ENCODE measurements around the gene DNAJC30.
A peak's percentile ranks its signal among the peaks of the same experiment; 100 is the strongest.

DNAJC30 gene

GRCh38 chr7:73671857-73672445 lies 11.3 kb downstream of the DNAJC30 start:
- no peak overlapping the region for H2BK5ac ChIP-seq (ENCODE audit: low read length)
- no peak overlapping the region for H4K91ac ChIP-seq (ENCODE audit: low read depth, low read length, poor library complexity)
- H2BK12ac ChIP-seq (ENCODE audit: low read length) = no peak overlapping the region
- WGBS, 2 donors (ENCODE audit: extremely low coverage in 2 of 2, insufficient read length in 2 of 2, insufficient replicate concordance in 1 of 2) = no CpG with 5 or more reads among the region's 15 CpGs
- H2AFZ ChIP-seq (ENCODE audit: low read length) = no peak overlapping the region
- H3K27me3 ChIP-seq (ENCODE audit: control insufficient read depth in 3 of 3, insufficient read depth in 3 of 3, low read depth in 1 of 3, low read length in 3 of 3) = no peaks in the 10 kb centered on the region
- DNase-seq (ENCODE audit: low spot score) = no peak
- H3K23ac ChIP-seq (ENCODE audit: low read depth, low read length, poor library complexity) = no peak overlapping the region
- no peak overlapping the region for H2AK5ac ChIP-seq (ENCODE audit: low read depth, low read length)
- no peak overlapping the region for H3K4me3 ChIP-seq (ENCODE audit: low read length in 2 of 2)
- no peak overlapping the region for H3K18ac ChIP-seq (ENCODE audit: low read length)
- no peak overlapping the region for H3K4ac ChIP-seq (ENCODE audit: low read length)
- H2BK120ac ChIP-seq (ENCODE audit: low read depth, low read length) = no peak overlapping the region
- no peak overlapping the region for H4K8ac ChIP-seq (ENCODE audit: low read depth, low read length)
- H3K9me3 ChIP-seq (replicated peaks in 1 of 2; ENCODE audit: control insufficient read depth in 2 of 2, insufficient read depth in 1 of 2, low read depth in 1 of 2, low read length in 2 of 2) = no peaks in the 10 kb centered on the region
- peaks cover 7 to 13% of the 10 kb centered on the region in 2 donors for H3K36me3 ChIP-seq (replicated peaks in 1 of 2; ENCODE audit: control insufficient read depth in 2 of 2, insufficient read depth in 2 of 2, low read length in 2 of 2)
- peaks cover 9% of the 10 kb centered on the region for H3K79me1 ChIP-seq (ENCODE audit: low read depth, low read length)
- no peak overlapping the region for H3K4me2 ChIP-seq (ENCODE audit: insufficient read depth, low read length, poor library complexity, severe bottlenecking)
- no peak overlapping the region for H3K27ac ChIP-seq (replicated peaks; ENCODE audit: low read length)
- H3K4me1 ChIP-seq (ENCODE audit: control insufficient read depth in 2 of 2, insufficient read depth in 1 of 2, low read depth in 1 of 2, low read length in 2 of 2) = peaks cover 0 to 11% of the 10 kb centered on the region in 2 donors
- no peak overlapping the region for H2BK15ac ChIP-seq (ENCODE audit: low read length)
- no peak overlapping the region for H3K14ac ChIP-seq (ENCODE audit: low read length)
- no peak overlapping the region for H3K9ac ChIP-seq (ENCODE audit: low read depth, low read length, poor library complexity)

GRCh38 chr7:73671322-73671661 lies 12.0 kb downstream of the DNAJC30 start:
- H3K4ac ChIP-seq (ENCODE audit: low read length) = no peak overlapping the region
- no CpG with 5 or more reads among the region's 12 CpGs for WGBS, 2 donors (ENCODE audit: extremely low coverage in 2 of 2, insufficient read length in 2 of 2, insufficient replicate concordance in 1 of 2)
- H3K36me3 ChIP-seq (replicated peaks in 1 of 2; ENCODE audit: control insufficient read depth in 2 of 2, insufficient read depth in 2 of 2, low read length in 2 of 2) = peaks cover 7 to 13% of the 10 kb centered on the region in 2 donors
- H3K27me3 ChIP-seq (ENCODE audit: control insufficient read depth in 3 of 3, insufficient read depth in 3 of 3, low read depth in 1 of 3, low read length in 3 of 3) = no peaks in the 10 kb centered on the region
- DNase-seq (ENCODE audit: low spot score) = no peak
- no peak overlapping the region for H3K27ac ChIP-seq (replicated peaks; ENCODE audit: low read length)
- peaks cover 9% of the 10 kb centered on the region for H3K79me1 ChIP-seq (ENCODE audit: low read depth, low read length)
- no peak overlapping the region for H3K14ac ChIP-seq (ENCODE audit: low read length)
- H3K9me3 ChIP-seq (replicated peaks in 1 of 2; ENCODE audit: control insufficient read depth in 2 of 2, insufficient read depth in 1 of 2, low read depth in 1 of 2, low read length in 2 of 2) = no peaks in the 10 kb centered on the region
- H3K9ac ChIP-seq (ENCODE audit: low read depth, low read length, poor library complexity) = no peak overlapping the region
- peak overlapping the region; percentile 80 for H3K18ac ChIP-seq (ENCODE audit: low read length)
- H2AFZ ChIP-seq (ENCODE audit: low read length) = no peak overlapping the region
- H3K4me3 ChIP-seq (ENCODE audit: low read length in 2 of 2) = no peak overlapping the region
- no peak overlapping the region for H3K23ac ChIP-seq (ENCODE audit: low read depth, low read length, poor library complexity)
- no peak overlapping the region for H2BK12ac ChIP-seq (ENCODE audit: low read length)
- peak overlapping the region; percentile 37 for H2AK5ac ChIP-seq (ENCODE audit: low read depth, low read length)
- no peak overlapping the region for H4K91ac ChIP-seq (ENCODE audit: low read depth, low read length, poor library complexity)
- H2BK120ac ChIP-seq (ENCODE audit: low read depth, low read length) = no peak overlapping the region
- no peak overlapping the region for H4K8ac ChIP-seq (ENCODE audit: low read depth, low read length)
- H2BK15ac ChIP-seq (ENCODE audit: low read length) = no peak overlapping the region
- H3K4me2 ChIP-seq (ENCODE audit: insufficient read depth, low read length, poor library complexity, severe bottlenecking) = no peak overlapping the region
- H3K4me1 ChIP-seq (ENCODE audit: control insufficient read depth in 2 of 2, insufficient read depth in 1 of 2, low read depth in 1 of 2, low read length in 2 of 2) = peaks cover 0 to 11% of the 10 kb centered on the region in 2 donors
- H2BK5ac ChIP-seq (ENCODE audit: low read length) = peak overlapping the region; percentile 24

- H3K9ac ChIP-seq (ENCODE audit: low read depth, low read length, poor library complexity) = no peak overlapping the region
- no CpG with 5 or more reads among the region's 12 CpGs for WGBS, 2 donors (ENCODE audit: extremely low coverage in 2 of 2, insufficient read length in 2 of 2, insufficient replicate concordance in 1 of 2)
- H3K4me1 ChIP-seq (ENCODE audit: control insufficient read depth in 2 of 2, insufficient read depth in 1 of 2, low read depth in 1 of 2, low read length in 2 of 2) = peaks cover 0 to 13% of the 10 kb centered on the region in 2 donors
- H3K4ac ChIP-seq (ENCODE audit: low read length) = no peak overlapping the region
- no peak overlapping the region for H4K91ac ChIP-seq (ENCODE audit: low read depth, low read length, poor library complexity)
- peaks cover 7 to 13% of the 10 kb centered on the region in 2 donors for H3K36me3 ChIP-seq (replicated peaks in 1 of 2; ENCODE audit: control insufficient read depth in 2 of 2, insufficient read depth in 2 of 2, low read length in 2 of 2)
- no peak overlapping the region for H2BK120ac ChIP-seq (ENCODE audit: low read depth, low read length)
- no peak overlapping the region for H4K8ac ChIP-seq (ENCODE audit: low read depth, low read length)
- peak overlapping the region; percentile 12 for H3K23ac ChIP-seq (ENCODE audit: low read depth, low read length, poor library complexity)
- H3K27ac ChIP-seq (replicated peaks; ENCODE audit: low read length) = no peak overlapping the region
- peak overlapping the region; percentile 97 for H2AK5ac ChIP-seq (ENCODE audit: low read depth, low read length)
- H3K18ac ChIP-seq (ENCODE audit: low read length) = no peak overlapping the region
- H3K9me3 ChIP-seq (replicated peaks in 1 of 2; ENCODE audit: control insufficient read depth in 2 of 2, insufficient read depth in 1 of 2, low read depth in 1 of 2, low read length in 2 of 2) = no peaks in the 10 kb centered on the region
- no peak overlapping the region for H3K4me3 ChIP-seq (ENCODE audit: low read length in 2 of 2)
- no peak overlapping the region for H2BK5ac ChIP-seq (ENCODE audit: low read length)
- peak overlapping the region; percentile 63 for H3K14ac ChIP-seq (ENCODE audit: low read length)
- peak overlapping the region; percentile 0 for H2BK15ac ChIP-seq (ENCODE audit: low read length)
- peaks cover 9% of the 10 kb centered on the region for H3K79me1 ChIP-seq (ENCODE audit: low read depth, low read length)
- H3K4me2 ChIP-seq (ENCODE audit: insufficient read depth, low read length, poor library complexity, severe bottlenecking) = no peak overlapping the region
- DNase-seq (ENCODE audit: low spot score) = no peak
- peaks cover 0 to 4% (median 0%) of the 10 kb centered on the region in 3 experiments for H3K27me3 ChIP-seq (ENCODE audit: control insufficient read depth in 3 of 3, insufficient read depth in 3 of 3, low read depth in 1 of 3, low read length in 3 of 3)
- H2AFZ ChIP-seq (ENCODE audit: low read length) = no peak overlapping the region
- H2BK12ac ChIP-seq (ENCODE audit: low read length) = no peak overlapping the region
Measured at GRCh38 chr7:73669858-73670385, 13.3 kb downstream of the DNAJC30 start.

- Histone ChIP-seq H2BK120ac (ENCODE audit: low read depth, low read length) (no peak overlapping the region), H3K14ac (ENCODE audit: low read length) (no peak overlapping the region), H3K4me2 (ENCODE audit: insufficient read depth, low read length, poor library complexity, severe bottlenecking) (peak overlapping the region; percentile 23), H2AFZ (ENCODE audit: low read length) (no peak overlapping the region), H3K27me3 (ENCODE audit: control insufficient read depth in 3 of 3, insufficient read depth in 3 of 3, low read depth in 1 of 3, low read length in 3 of 3) (peaks cover 0 to 4% (median 0%) of the 10 kb centered on the region in 3 experiments), H3K23ac (ENCODE audit: low read depth, low read length, poor library complexity) (peak overlapping the region; percentile 97), H3K4ac (ENCODE audit: low read length) (no peak overlapping the region), H3K9me3 (replicated peaks in 1 of 2; ENCODE audit: control insufficient read depth in 2 of 2, insufficient read depth in 1 of 2, low read depth in 1 of 2, low read length in 2 of 2) (no peaks in the 10 kb centered on the region), H2BK5ac (ENCODE audit: low read length) (peak overlapping the region; percentile 87), H2BK12ac (ENCODE audit: low read length) (peak overlapping the region; percentile 73), H3K4me1 (ENCODE audit: control insufficient read depth in 2 of 2, insufficient read depth in 1 of 2, low read depth in 1 of 2, low read length in 2 of 2) (peaks cover 4 to 15% of the 10 kb centered on the region in 2 donors), H3K9ac (ENCODE audit: low read depth, low read length, poor library complexity) (no peak overlapping the region), H3K36me3 (replicated peaks in 1 of 2; ENCODE audit: control insufficient read depth in 2 of 2, insufficient read depth in 2 of 2, low read length in 2 of 2) (peaks cover 7 to 13% of the 10 kb centered on the region in 2 donors), H2AK5ac (ENCODE audit: low read depth, low read length) (peak overlapping the region; percentile 97), H3K4me3 (ENCODE audit: low read length in 2 of 2) (peak overlapping the region in 1 of 2 donors; percentile 79), H3K27ac (replicated peaks; ENCODE audit: low read length) (no peak overlapping the region), H2BK15ac (ENCODE audit: low read length) (peak overlapping the region; percentile 0), H3K79me1 (ENCODE audit: low read depth, low read length) (peaks cover 9% of the 10 kb centered on the region), H4K8ac (ENCODE audit: low read depth, low read length) (no peak overlapping the region), H3K18ac (ENCODE audit: low read length) (peak overlapping the region; percentile 66), H4K91ac (ENCODE audit: low read depth, low read length, poor library complexity) (no peak overlapping the region)
- no CpG with 5 or more reads among the region's 19 CpGs for WGBS, 2 donors (ENCODE audit: extremely low coverage in 2 of 2, insufficient read length in 2 of 2, insufficient replicate concordance in 1 of 2)
- no peak for DNase-seq (ENCODE audit: low spot score)
Measured at GRCh38 chr7:73669288-73669701, 14.0 kb downstream of the DNAJC30 start.
